HCT116 (cell line): Measurements from ENCODE around the gene LRRIQ4. TPM values are rescaled to one million over a fixed set of nuclear protein-coding genes. Genes with fewer than 3 reads are reported as not detected.

Experiments used
- ATAC-seq: fragments of 200-7000 bp; cut with Tn5 transposase; 2 replicates; pipeline ENCODE4 v1.9.1; 2020; ENCODE audit warnings: mild to moderate bottlenecking, moderate library complexity
- BruUV-seq: library from RNA; stranded (reverse); fragments of 400-500 nt; replicated peaks from 2 replicates; lab custom pipeline; 2021; lab: Mats Ljungman, UMichigan
- CTCF ChIA-PET: fragments of 300-600 bp; sonication (Branson Sonifier 250); formaldehyde crosslinking; loops from one replicate; lab custom pipeline; 2021; ENCODE audit warnings: antibody characterized with exemption; lab: Charles Lee
- POLR2A ChIA-PET: fragments of 300-600, 350-600 bp; sonication (Branson Sonifier 250); formaldehyde crosslinking; loops from one replicate; lab custom pipeline; 2021; ENCODE audit warnings: antibody characterized with exemption; lab: Charles Lee
- RAD21 ChIA-PET, 2 experiments: fragments of 300-600 bp; sonication (Branson Sonifier 250); formaldehyde crosslinking; loops; one replicate each; lab custom pipeline; 2023; ENCODE audit warnings: low total read pairs in 2 of 2; ENCODE audit not compliant: uncharacterized antibody in 2 of 2, unreplicated experiment in 2 of 2, low non-redundant PET in 1 of 2; lab: Charles Lee
- DNase-seq: peaks from one replicate; pipeline ENCODE4 v3.0.0-alpha.2; 2010; ENCODE audit warnings: low read depth, low spot score
- H2AFZ ChIP-seq: fragments of 200-600 bp; shearing (Covaris generic), sonication (generic); 2 replicates; pipeline ENCODE4 v1.6.1; 2017; ENCODE audit warnings: low read depth, mixed run types, mixed read lengths, antibody characterized with exemption, low read length; ENCODE audit not compliant: poor library complexity, severe bottlenecking
- H3K27ac ChIP-seq: 2 replicates; pipeline ENCODE4 v1.5.1; 2012; ENCODE audit warnings: low read depth, low read length
- H3K27me3 ChIP-seq: fragments of 200-600 bp; sonication (generic); 2 replicates; pipeline ENCODE4 v1.6.1; 2016; ENCODE audit warnings: mixed run types, low read length, mixed read lengths; ENCODE audit not compliant: insufficient read depth
- H3K36me3 ChIP-seq, 2 experiments: fragments of 200-500 bp in 1 of 2; fragments of 200-600 bp in 1 of 2; sonication (Bioruptor generic) in 1 of 2; sonication (generic) in 1 of 2; 2 replicates each; pipeline versions ENCODE4 v1.5.1 to v1.6.1; 2014 to 2016; ENCODE audit warnings: low read length in 2 of 2, inconsistent platforms in 1 of 2, mixed read lengths in 1 of 2, mixed run types in 1 of 2; ENCODE audit not compliant: insufficient read depth in 2 of 2, control insufficient read depth in 1 of 2
- H3K4me1 ChIP-seq, 2 experiments: fragments of 200-600 bp in 1 of 2; sonication (generic) in 1 of 2; 2 replicates each; pipeline versions ENCODE4 v1.5.1 to v1.6.1; 2012 to 2017; ENCODE audit warnings: low read length in 2 of 2, inconsistent platforms in 1 of 2, mild to moderate bottlenecking in 1 of 2, mixed read lengths in 1 of 2, mixed run types in 1 of 2, moderate library complexity in 1 of 2; ENCODE audit not compliant: insufficient read depth in 2 of 2, control insufficient read depth in 1 of 2
- H3K4me2 ChIP-seq: fragments of 200-600 bp; sonication (generic); 2 replicates; pipeline ENCODE4 v1.6.1; 2017; ENCODE audit warnings: mixed run types, low read length, mixed read lengths
- H3K4me3 ChIP-seq, 2 experiments: fragments of 200-600 bp in 1 of 2; sonication (generic) in 1 of 2; replicated peaks in 1 of 2; 2 replicates each; pipeline ENCODE4 v1.5.1; 2011 to 2016; ENCODE audit warnings: low read length in 2 of 2, control low read depth in 1 of 2, low read depth in 1 of 2, mild to moderate bottlenecking in 1 of 2, mixed read lengths in 1 of 2, mixed run types in 1 of 2
- H3K79me2 ChIP-seq: fragments of 200-600 bp; sonication (generic); 2 replicates; pipeline ENCODE4 v1.6.1; 2017; ENCODE audit warnings: mild to moderate bottlenecking, mixed run types, low read length, moderate library complexity, mixed read lengths; ENCODE audit not compliant: insufficient read depth
- H3K9ac ChIP-seq: fragments of 200-600 bp; sonication (generic); 2 replicates; pipeline ENCODE4 v1.6.1; 2016; ENCODE audit warnings: low read length, mixed read lengths
- H3K9me2 ChIP-seq: fragments of 200-600 bp; sonication (generic), shearing (Covaris generic); 2 replicates; pipeline ENCODE4 v1.6.1; 2017; ENCODE audit warnings: mixed run types, mild to moderate bottlenecking, moderate library complexity; ENCODE audit not compliant: insufficient read depth
- H3K9me3 ChIP-seq, 2 experiments: fragments of 200-500 bp in 1 of 2; fragments of 200-600 bp in 1 of 2; sonication (Bioruptor generic) in 1 of 2; sonication (generic) in 1 of 2; 2 replicates each; pipeline ENCODE4 v1.6.1; 2014 to 2017; ENCODE audit warnings: low read length in 2 of 2, mixed read lengths in 2 of 2, inconsistent platforms in 1 of 2, low read depth in 1 of 2, mild to moderate bottlenecking in 1 of 2, mixed run types in 1 of 2, moderate library complexity in 1 of 2; ENCODE audit not compliant: control insufficient read depth in 1 of 2, insufficient read depth in 1 of 2
- H4K20me1 ChIP-seq: fragments of 200-600 bp; sonication (generic), shearing (Covaris generic); 2 replicates; pipeline ENCODE4 v1.6.1; 2017; ENCODE audit warnings: mixed run types, mild to moderate bottlenecking, moderate library complexity; ENCODE audit not compliant: insufficient read depth
- CBX3 ChIP-seq: IDR thresholded peaks from 2 replicates; pipeline ENCODE4 v1.6.1; 2012; ENCODE audit warnings: low read depth
- EGR1 ChIP-seq: IDR thresholded peaks from 2 replicates; pipeline ENCODE4 v1.6.1; 2012; ENCODE audit warnings: low read depth
- EZH2 ChIP-seq: fragments of 200-600 bp; sonication (generic); IDR thresholded peaks from 2 replicates; pipeline ENCODE4 v1.6.1; 2017; ENCODE audit warnings: antibody characterized with exemption, mixed run types
- EZH2phosphoT487 ChIP-seq: fragments of 200-600 bp; IDR thresholded peaks from 2 replicates; pipeline ENCODE4 v1.6.1; 2018; ENCODE audit warnings: antibody characterized with exemption, borderline replicate concordance
- FOSL1 ChIP-seq: IDR thresholded peaks from 2 replicates; pipeline ENCODE4 v1.6.1; 2012; ENCODE audit warnings: low read depth
- POLR2AphosphoS5 ChIP-seq: IDR thresholded peaks from 2 replicates; pipeline ENCODE4 v1.6.1; 2011; ENCODE audit warnings: mild to moderate bottlenecking, low read depth, low read length, moderate library complexity
- RAD21 ChIP-seq: IDR thresholded peaks from 2 replicates; pipeline ENCODE4 v1.6.1; 2012; ENCODE audit warnings: low read depth, mild to moderate bottlenecking
- SIN3A ChIP-seq: IDR thresholded peaks from 2 replicates; pipeline ENCODE4 v1.6.1; 2012; ENCODE audit warnings: low read depth
- SRF ChIP-seq: IDR thresholded peaks from 2 replicates; pipeline ENCODE4 v1.6.1; 2012; ENCODE audit warnings: low read depth
- ZNF274 ChIP-seq: fragments of 200-500 bp; sonication (Bioruptor generic); IDR thresholded peaks from 2 replicates; pipeline ENCODE4 v1.6.1; 2014; ENCODE audit warnings: mild to moderate bottlenecking, low read depth, low read length, inconsistent platforms
- intact Hi-C: fragments of 100-400 bp; cut with micrococcal nuclease; formaldehyde crosslinking; loops from 2 replicates; pipeline ENCODE4 v1.10.0; 2022
- total RNA-seq: library from RNA; stranded (reverse); gene quantifications from one replicate; pipeline ENCODE4 v1.2.1, GENCODE V29; 2021; ENCODE audit not compliant: unreplicated experiment
- TF ChIP-seq, protein P1 (sequence below): IDR thresholded peaks from 2 replicates; pipeline ENCODE4 v1.6.1; 2012
- TF ChIP-seq, protein P2 (sequence below), 3 experiments: fragments of 200-600 bp in 1 of 3; sonication (generic) in 1 of 3; IDR thresholded peaks in 2 of 3; conservative IDR thresholded peaks in 1 of 3; 2 replicates each; pipeline ENCODE4 v1.5.1; 2012 to 2017; ENCODE audit warnings: low read depth in 2 of 3, low read length in 2 of 3, antibody characterized with exemption in 1 of 3, borderline replicate concordance in 1 of 3, control low read depth in 1 of 3, mild to moderate bottlenecking in 1 of 3, mixed read lengths in 1 of 3, mixed run types in 1 of 3, moderate library complexity in 1 of 3; ENCODE audit not compliant: insufficient read depth in 1 of 3

LRRIQ4 gene
- total RNA-seq, 1 experiment from 2014 or later = not detected

GRCh38 chr3:169818316-169818715 is 5.6 kb downstream of the LRRIQ4 start:
- POLR2A ChIA-PET = no interaction called here
- Histone ChIP-seq H3K4me1 (no peaks in the 10 kb centered on the region), H3K9me2 (no peaks in the 10 kb centered on the region), H3K9me3 (no peaks in the 10 kb centered on the region), H3K9ac (no peak overlapping the region), H3K36me3 (no peaks in the 10 kb centered on the region), H4K20me1 (no peaks in the 10 kb centered on the region), H3K4me2 (no peak overlapping the region), H3K79me2 (no peaks in the 10 kb centered on the region), H2AFZ (no peak overlapping the region), H3K4me3 (no peak overlapping the region), H3K27me3 (no peaks in the 10 kb centered on the region), H3K27ac (no peak overlapping the region)
- no peak for TF ChIP-seq EGR1
- no peak for TF ChIP-seq SIN3A
- TF ChIP-seq EZH2 = no peak
- TF ChIP-seq SRF = no peak
- no peak for TF ChIP-seq FOSL1
- CTCF ChIA-PET = no interaction called here
- DNase-seq (no peak), ATAC-seq (no peak)
- intact Hi-C loops = no loop called here
- BruUV-seq = no TSS peak
- RAD21 ChIA-PET = no interaction called here

DNA sequence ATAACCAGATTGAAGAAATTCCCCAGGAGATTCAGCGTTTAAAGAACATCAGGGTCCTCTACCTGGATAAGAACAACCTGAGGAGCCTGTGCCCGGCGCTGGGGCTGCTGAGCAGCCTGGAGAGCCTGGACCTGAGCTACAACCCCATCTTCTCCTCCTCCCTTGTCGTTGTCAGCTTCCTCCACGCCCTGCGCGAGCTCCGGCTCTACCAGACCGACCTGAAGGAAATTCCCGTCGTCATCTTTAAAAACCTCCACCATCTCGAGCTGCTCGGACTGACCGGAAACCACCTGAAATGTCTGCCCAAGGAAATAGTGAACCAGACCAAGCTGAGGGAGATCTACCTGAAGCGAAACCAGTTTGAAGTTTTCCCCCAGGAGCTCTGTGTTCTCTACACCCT is 9.4 kb downstream of the LRRIQ4 start:
- no peak for TF ChIP-seq EGR1
- TF ChIP-seq, protein P1, sequence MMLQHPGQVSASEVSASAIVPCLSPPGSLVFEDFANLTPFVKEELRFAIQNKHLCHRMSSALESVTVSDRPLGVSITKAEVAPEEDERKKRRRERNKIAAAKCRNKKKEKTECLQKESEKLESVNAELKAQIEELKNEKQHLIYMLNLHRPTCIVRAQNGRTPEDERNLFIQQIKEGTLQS = no peak
- TF ChIP-seq POLR2AphosphoS5 = no peak
- TF ChIP-seq ZNF274 = no peak
- no peak for TF ChIP-seq RAD21
- TF ChIP-seq SIN3A = no peak
- no peak for TF ChIP-seq CBX3
- TF ChIP-seq, protein P2, sequence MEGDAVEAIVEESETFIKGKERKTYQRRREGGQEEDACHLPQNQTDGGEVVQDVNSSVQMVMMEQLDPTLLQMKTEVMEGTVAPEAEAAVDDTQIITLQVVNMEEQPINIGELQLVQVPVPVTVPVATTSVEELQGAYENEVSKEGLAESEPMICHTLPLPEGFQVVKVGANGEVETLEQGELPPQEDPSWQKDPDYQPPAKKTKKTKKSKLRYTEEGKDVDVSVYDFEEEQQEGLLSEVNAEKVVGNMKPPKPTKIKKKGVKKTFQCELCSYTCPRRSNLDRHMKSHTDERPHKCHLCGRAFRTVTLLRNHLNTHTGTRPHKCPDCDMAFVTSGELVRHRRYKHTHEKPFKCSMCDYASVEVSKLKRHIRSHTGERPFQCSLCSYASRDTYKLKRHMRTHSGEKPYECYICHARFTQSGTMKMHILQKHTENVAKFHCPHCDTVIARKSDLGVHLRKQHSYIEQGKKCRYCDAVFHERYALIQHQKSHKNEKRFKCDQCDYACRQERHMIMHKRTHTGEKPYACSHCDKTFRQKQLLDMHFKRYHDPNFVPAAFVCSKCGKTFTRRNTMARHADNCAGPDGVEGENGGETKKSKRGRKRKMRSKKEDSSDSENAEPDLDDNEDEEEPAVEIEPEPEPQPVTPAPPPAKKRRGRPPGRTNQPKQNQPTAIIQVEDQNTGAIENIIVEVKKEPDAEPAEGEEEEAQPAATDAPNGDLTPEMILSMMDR (IDR thresholded peaks at IDR 0.05 in 2 of 3, conservative IDR thresholded peaks at IDR 0.05 in 1 of 3; ENCODE audit: borderline replicate concordance in 1 of 3, insufficient read depth in 1 of 3, low read depth in 2 of 3, low read length in 2 of 3) = no peak
- TF ChIP-seq EZH2phosphoT487 = no peak
- TF ChIP-seq FOSL1 = no peak
- TF ChIP-seq SRF = no peak
- TF ChIP-seq, all 23 proteins: peak for 0
- Histone ChIP-seq H3K4me1 (no peaks in the 10 kb centered on the region), H3K9ac (no peak overlapping the region), H2AFZ (no peak overlapping the region), H3K27me3 (no peaks in the 10 kb centered on the region), H3K27ac (no peak overlapping the region), H3K9me3 (no peaks in the 10 kb centered on the region), H3K9me2 (no peaks in the 10 kb centered on the region), H4K20me1 (no peaks in the 10 kb centered on the region), H3K4me3 (no peak overlapping the region), H3K79me2 (no peaks in the 10 kb centered on the region), H3K4me2 (no peak overlapping the region), H3K36me3 (no peaks in the 10 kb centered on the region)
- RAD21 ChIA-PET = no interaction called here
- intact Hi-C loops = no loop called here
- DNase-seq (no peak), ATAC-seq (no peak)
- no TSS peak for BruUV-seq
- CTCF ChIA-PET = no interaction called here
- POLR2A ChIA-PET = no interaction called here
